Astrocyte (in vitro differentiated cells and primary cell): Measurements from ENCODE around the gene CALB2. TPM values are rescaled to one million over a fixed set of nuclear protein-coding genes. Genes with fewer than 3 reads are reported as not detected.
A peak's percentile ranks its signal among the peaks of the same experiment; 100 is the strongest.

Experiments used
- DNase-seq: peaks from one replicate; pipeline ENCODE4 v3.0.0-alpha.2; 2010; ENCODE audit warnings: low read depth
- FAIRE-seq: peaks from 2 replicates; lab custom pipeline; 2011; peaks lifted over from hg19 to GRCh38; lab: Jason Lieb, UNC
- H2AFZ ChIP-seq: 2 replicates; pipeline ENCODE4 v1.6.0; 2012; ENCODE audit warnings: low read depth, low read length, inconsistent platforms
- H3K27ac ChIP-seq: 2 replicates; pipeline ENCODE4 v1.5.1; 2011; ENCODE audit warnings: low read depth, low read length, inconsistent platforms
- H3K27me3 ChIP-seq: 2 replicates; pipeline ENCODE4 v1.6.0; 2011; ENCODE audit warnings: low read length, inconsistent platforms; ENCODE audit not compliant: insufficient read depth
- H3K36me3 ChIP-seq: 2 replicates; pipeline ENCODE4 v1.5.1; 2011; ENCODE audit warnings: low read length, inconsistent platforms; ENCODE audit not compliant: insufficient read depth
- H3K4me1 ChIP-seq: 2 replicates; pipeline ENCODE4 v1.5.1; 2011; ENCODE audit warnings: low read length, inconsistent platforms; ENCODE audit not compliant: insufficient read depth
- H3K4me2 ChIP-seq: 2 replicates; pipeline ENCODE4 v1.6.0; 2012; ENCODE audit warnings: low read length, inconsistent platforms
- H3K4me3 ChIP-seq: 2 replicates; pipeline ENCODE4 v1.5.1; 2011; ENCODE audit warnings: low read depth, mild to moderate bottlenecking, low read length, inconsistent platforms; ENCODE audit not compliant: insufficient read depth
- H3K79me2 ChIP-seq: 2 replicates; pipeline ENCODE4 v1.6.0; 2012; ENCODE audit warnings: mild to moderate bottlenecking, low read length, inconsistent platforms; ENCODE audit not compliant: insufficient read depth
- H3K9ac ChIP-seq: 2 replicates; pipeline ENCODE4 v1.6.0; 2012; ENCODE audit warnings: mild to moderate bottlenecking, low read length, inconsistent platforms
- H3K9me3 ChIP-seq: 2 replicates; pipeline ENCODE4 v1.5.1; 2012; ENCODE audit warnings: low read depth, mild to moderate bottlenecking, low read length, inconsistent platforms; ENCODE audit not compliant: insufficient read depth
- H4K20me1 ChIP-seq: 2 replicates; pipeline ENCODE4 v1.6.0; 2012; ENCODE audit warnings: low read length, inconsistent platforms; ENCODE audit not compliant: insufficient read depth
- H3K27ac Mint-ChIP-seq: one replicate; pipeline ENCODE4 v1.8.0; 2021; ENCODE audit warnings: mild to moderate bottlenecking, mixed read lengths; ENCODE audit not compliant: unreplicated experiment
- H3K27me3 Mint-ChIP-seq: one replicate; pipeline ENCODE4 v1.8.0; 2021; ENCODE audit warnings: low read depth, mixed read lengths; ENCODE audit not compliant: unreplicated experiment
- H3K36me3 Mint-ChIP-seq: one replicate; pipeline ENCODE4 v1.8.0; 2021; ENCODE audit warnings: low read depth, mixed read lengths; ENCODE audit not compliant: unreplicated experiment
- H3K4me1 Mint-ChIP-seq: one replicate; pipeline ENCODE4 v1.8.0; 2021; ENCODE audit warnings: low read depth, mixed read lengths; ENCODE audit not compliant: unreplicated experiment
- H3K4me3 Mint-ChIP-seq: one replicate; pipeline ENCODE4 v1.8.0; 2021; ENCODE audit warnings: mild to moderate bottlenecking, moderate library complexity, mixed read lengths; ENCODE audit not compliant: unreplicated experiment
- H3K9me3 Mint-ChIP-seq: one replicate; pipeline ENCODE4 v1.8.0; 2021; ENCODE audit warnings: mild to moderate bottlenecking, mixed read lengths; ENCODE audit not compliant: unreplicated experiment
- CTCF ChIP-seq: IDR thresholded peaks from 2 replicates; pipeline ENCODE4 v1.5.1; 2011; ENCODE audit warnings: low read depth, mild to moderate bottlenecking, inconsistent platforms, low read length, moderate library complexity; ENCODE audit not compliant: insufficient read depth
- EZH2 ChIP-seq: IDR thresholded peaks from 2 replicates; pipeline ENCODE4 v1.6.1; 2012; ENCODE audit warnings: mild to moderate bottlenecking, low read length, inconsistent platforms; ENCODE audit not compliant: insufficient read depth
- total RNA-seq: library from RNA; stranded (reverse); gene quantifications from 2 replicates; pipeline ENCODE4 v1.2.1, GENCODE V29; 2021

Gene CALB2
- total RNA-seq, 1 donor from 2014 or later = 4.2 TPM

GRCh38 chr16:71369494-71369893 lies 11.0 kb downstream of the CALB2 start:
- no peaks in the 10 kb centered on the region for H3K36me3 ChIP-seq
- H3K9ac ChIP-seq = no peak overlapping the region
- H3K27ac Mint-ChIP-seq = no peak overlapping the region
- no peak overlapping the region for H2AFZ ChIP-seq
- no peak overlapping the region for H3K4me2 ChIP-seq
- no peak for FAIRE-seq
- H3K9me3 Mint-ChIP-seq = no peaks in the 10 kb centered on the region
- H3K4me1 Mint-ChIP-seq = no peaks in the 10 kb centered on the region
- H3K27me3 ChIP-seq = peaks cover 2% of the 10 kb centered on the region
- no peak for DNase-seq
- H3K4me3 ChIP-seq = no peak overlapping the region
- no peaks in the 10 kb centered on the region for H4K20me1 ChIP-seq
- TF ChIP-seq EZH2 (no peak), CTCF (no peak)
- no peak overlapping the region for H3K27ac ChIP-seq
- H3K79me2 ChIP-seq = no peaks in the 10 kb centered on the region
- no peak overlapping the region for H3K4me3 Mint-ChIP-seq
- no peaks in the 10 kb centered on the region for H3K36me3 Mint-ChIP-seq
- H3K27me3 Mint-ChIP-seq = peaks cover 19% of the 10 kb centered on the region
- H3K9me3 ChIP-seq = no peaks in the 10 kb centered on the region
- no peaks in the 10 kb centered on the region for H3K4me1 ChIP-seq

GRCh38 chr16:71371237-71371636 lies 12.7 kb downstream of the CALB2 start:
- FAIRE-seq (no peak), DNase-seq (no peak)
- no peaks in the 10 kb centered on the region for H3K4me1 ChIP-seq
- no peaks in the 10 kb centered on the region for H4K20me1 ChIP-seq
- H3K4me3 ChIP-seq = no peak overlapping the region
- TF ChIP-seq EZH2 (no peak), CTCF (no peak)
- H3K36me3 Mint-ChIP-seq = no peaks in the 10 kb centered on the region
- H3K4me2 ChIP-seq = no peak overlapping the region
- H3K9me3 ChIP-seq = no peaks in the 10 kb centered on the region
- no peaks in the 10 kb centered on the region for H3K79me2 ChIP-seq
- no peak overlapping the region for H3K27ac Mint-ChIP-seq
- no peak overlapping the region for H3K4me3 Mint-ChIP-seq
- no peak overlapping the region for H2AFZ ChIP-seq
- peaks cover 15% of the 10 kb centered on the region for H3K27me3 Mint-ChIP-seq
- H3K9me3 Mint-ChIP-seq = no peaks in the 10 kb centered on the region
- no peaks in the 10 kb centered on the region for H3K27me3 ChIP-seq
- no peak overlapping the region for H3K9ac ChIP-seq
- H3K4me1 Mint-ChIP-seq = no peaks in the 10 kb centered on the region
- H3K27ac ChIP-seq = no peak overlapping the region
- no peaks in the 10 kb centered on the region for H3K36me3 ChIP-seq

- DNase-seq = peak; percentile 8
- Histone ChIP-seq H3K79me2 (no peaks in the 10 kb centered on the region), H3K27me3 (no peaks in the 10 kb centered on the region), H3K27ac (no peak overlapping the region), H3K36me3 (no peaks in the 10 kb centered on the region), H3K4me3 (no peak overlapping the region), H4K20me1 (no peaks in the 10 kb centered on the region), H3K4me1 (no peaks in the 10 kb centered on the region), H2AFZ (no peak overlapping the region), H3K9me3 (no peaks in the 10 kb centered on the region), H3K4me2 (no peak overlapping the region), H3K9ac (no peak overlapping the region)
- Mint-ChIP-seq H3K27ac (no peak overlapping the region), H3K9me3 (peaks cover 4% of the 10 kb centered on the region), H3K4me1 (no peaks in the 10 kb centered on the region), H3K36me3 (no peaks in the 10 kb centered on the region), H3K27me3 (peaks cover 20% of the 10 kb centered on the region), H3K4me3 (no peak overlapping the region)
- no peak for TF ChIP-seq CTCF
- no peak for TF ChIP-seq EZH2
- FAIRE-seq = no peak
Observed at GRCh38 chr16:71373073-71373472, 14.6 kb downstream of the CALB2 start.
